ENCODE results near the gene TFEB. TPM values are rescaled to one million over a fixed set of nuclear protein-coding genes. Genes with fewer than 3 reads are reported as not detected.

The TFEB gene
- total and polyA plus RNA-seq, 2 donors (not counting 1 experiment from before 2014, with no cell fraction given), result 1.9 to 7.6 TPM

DNA sequence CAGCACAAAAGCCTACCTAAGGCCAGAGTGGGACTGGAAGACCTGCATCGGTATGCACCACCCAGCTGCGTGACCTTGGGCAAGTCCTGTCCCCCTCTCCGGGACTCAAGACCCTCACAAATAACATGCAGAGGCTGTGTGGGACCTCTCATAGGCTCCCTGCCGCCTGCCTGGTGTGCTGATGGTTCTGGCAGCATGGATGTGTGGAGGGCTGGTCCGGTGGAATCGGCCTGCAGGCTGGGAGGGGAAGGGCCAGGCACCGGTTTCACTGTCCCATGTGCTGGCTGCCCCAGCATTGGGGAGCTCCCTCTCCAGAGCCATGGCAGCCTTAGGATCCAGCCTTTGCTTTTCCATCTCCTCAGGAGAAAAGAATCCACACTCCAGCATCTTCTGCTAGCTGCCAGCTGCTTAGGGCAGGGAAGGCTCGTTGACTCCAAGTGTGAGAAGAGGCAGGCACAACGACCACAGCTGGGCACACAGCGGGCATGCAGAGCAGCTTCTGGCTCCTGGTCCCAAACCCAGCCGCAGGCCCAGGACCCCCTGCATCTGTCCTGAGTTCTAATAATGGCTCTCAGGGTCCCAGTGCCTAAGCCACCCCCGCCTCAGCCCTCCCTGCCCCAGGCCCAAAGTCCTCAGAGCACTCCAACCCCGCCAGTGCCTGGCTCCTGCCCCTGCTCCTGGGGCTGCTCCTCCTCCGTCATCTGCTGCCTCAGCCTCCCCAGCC, 32.5 kb downstream of the TFEB start:
- Histone ChIP-seq H3K4me1 (ENCODE audit: control insufficient read depth, extremely low read depth, insufficient read depth, low read length) (peaks cover 12% of the 10 kb centered on the region), H3K27ac (ENCODE audit: insufficient read depth, low read length) (no peak overlapping the region), H3K36me3 (ENCODE audit: control insufficient read depth, insufficient read depth, low read length) (no peaks in the 10 kb centered on the region), H3K4me2 (ENCODE audit: extremely low read depth, insufficient read depth, low read length) (no peak overlapping the region), H4K20me1 (ENCODE audit: control insufficient read depth, extremely low read depth, insufficient read depth, low read length) (no peaks in the 10 kb centered on the region), H3K79me2 (ENCODE audit: control insufficient read depth, insufficient read depth, low read length) (no peaks in the 10 kb centered on the region), H3K4me3 (replicated peaks in 1 of 4; ENCODE audit: control extremely low read depth in 1 of 4, insufficient read depth in 1 of 4, low read depth in 3 of 4, low read length in 4 of 4) (no peak overlapping the region), H3K9ac (ENCODE audit: insufficient read depth, low read length) (no peak overlapping the region), H3K27me3 (ENCODE audit: control insufficient read depth, insufficient read depth, low read length) (peaks cover 2% of the 10 kb centered on the region), H3K9me3 (ENCODE audit: control insufficient read depth, insufficient read depth, low read depth, low read length) (no peaks in the 10 kb centered on the region), H2AFZ (ENCODE audit: low read length) (no peak overlapping the region)
- DNase-seq (ENCODE audit: low read depth in 2 of 2), result no peak
- TF ChIP-seq EZH2 (IDR thresholded peaks at IDR 0.05; ENCODE audit: low read length, missing control alignments), result no peak
- TF ChIP-seq, protein P1, sequence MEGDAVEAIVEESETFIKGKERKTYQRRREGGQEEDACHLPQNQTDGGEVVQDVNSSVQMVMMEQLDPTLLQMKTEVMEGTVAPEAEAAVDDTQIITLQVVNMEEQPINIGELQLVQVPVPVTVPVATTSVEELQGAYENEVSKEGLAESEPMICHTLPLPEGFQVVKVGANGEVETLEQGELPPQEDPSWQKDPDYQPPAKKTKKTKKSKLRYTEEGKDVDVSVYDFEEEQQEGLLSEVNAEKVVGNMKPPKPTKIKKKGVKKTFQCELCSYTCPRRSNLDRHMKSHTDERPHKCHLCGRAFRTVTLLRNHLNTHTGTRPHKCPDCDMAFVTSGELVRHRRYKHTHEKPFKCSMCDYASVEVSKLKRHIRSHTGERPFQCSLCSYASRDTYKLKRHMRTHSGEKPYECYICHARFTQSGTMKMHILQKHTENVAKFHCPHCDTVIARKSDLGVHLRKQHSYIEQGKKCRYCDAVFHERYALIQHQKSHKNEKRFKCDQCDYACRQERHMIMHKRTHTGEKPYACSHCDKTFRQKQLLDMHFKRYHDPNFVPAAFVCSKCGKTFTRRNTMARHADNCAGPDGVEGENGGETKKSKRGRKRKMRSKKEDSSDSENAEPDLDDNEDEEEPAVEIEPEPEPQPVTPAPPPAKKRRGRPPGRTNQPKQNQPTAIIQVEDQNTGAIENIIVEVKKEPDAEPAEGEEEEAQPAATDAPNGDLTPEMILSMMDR (conservative IDR thresholded peaks at IDR 0.05 in 1 of 2, IDR thresholded peaks at IDR 0.05 in 1 of 2; ENCODE audit: low read depth in 1 of 2, low read length in 2 of 2), result no peak

DNA sequence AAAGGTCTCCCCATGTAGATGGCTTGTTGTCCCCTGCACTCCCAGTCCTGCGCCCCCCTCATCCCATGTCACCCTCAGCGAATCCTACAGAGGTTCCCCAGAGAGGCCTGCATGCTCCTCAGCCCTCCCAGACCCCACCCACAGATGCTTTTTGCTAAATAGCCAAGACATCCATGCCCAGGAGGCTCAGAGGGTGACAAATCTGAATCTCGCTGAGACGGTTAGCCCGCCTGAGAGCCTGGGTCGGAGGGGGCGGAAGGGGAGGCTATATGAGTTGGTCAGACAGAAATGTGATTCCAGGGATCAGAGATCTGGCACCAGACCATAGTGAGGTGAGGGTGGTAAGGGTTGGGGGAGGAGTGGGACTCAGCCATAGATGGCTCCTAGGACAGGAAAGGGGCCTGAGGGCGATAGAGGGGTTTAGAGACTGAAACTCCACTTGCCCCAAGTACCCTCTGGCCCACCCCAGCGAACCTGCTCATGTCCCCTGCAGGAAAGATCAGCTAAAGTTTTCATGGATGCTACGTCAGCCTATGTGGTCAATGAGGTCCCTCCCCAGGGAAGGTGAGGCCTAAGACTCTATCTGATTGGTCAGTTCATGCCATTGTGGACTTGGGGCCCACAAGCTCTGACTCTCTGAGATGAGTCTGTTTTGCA, 33.2 kb downstream of the TFEB start:
- H3K4me3 ChIP-seq (replicated peaks in 1 of 4; ENCODE audit: control extremely low read depth in 1 of 4, insufficient read depth in 1 of 4, low read depth in 3 of 4, low read length in 4 of 4), result no peak overlapping the region
- no peak overlapping the region for H3K9ac ChIP-seq (ENCODE audit: insufficient read depth, low read length)
- H3K4me1 ChIP-seq (ENCODE audit: control insufficient read depth, extremely low read depth, insufficient read depth, low read length), result peaks cover 12% of the 10 kb centered on the region
- H4K20me1 ChIP-seq (ENCODE audit: control insufficient read depth, extremely low read depth, insufficient read depth, low read length), result no peaks in the 10 kb centered on the region
- TF ChIP-seq, protein P1 (conservative IDR thresholded peaks at IDR 0.05 in 1 of 2, IDR thresholded peaks at IDR 0.05 in 1 of 2; ENCODE audit: low read depth in 1 of 2, low read length in 2 of 2), result no peak
- TF ChIP-seq EZH2 (IDR thresholded peaks at IDR 0.05; ENCODE audit: low read length, missing control alignments), result no peak
- H3K79me2 ChIP-seq (ENCODE audit: control insufficient read depth, insufficient read depth, low read length), result no peaks in the 10 kb centered on the region
- no peak overlapping the region for H2AFZ ChIP-seq (ENCODE audit: low read length)
- DNase-seq (ENCODE audit: low read depth in 2 of 2), result no peak
- no peaks in the 10 kb centered on the region for H3K27me3 ChIP-seq (ENCODE audit: control insufficient read depth, insufficient read depth, low read length)
- no peak overlapping the region for H3K4me2 ChIP-seq (ENCODE audit: extremely low read depth, insufficient read depth, low read length)
- no peaks in the 10 kb centered on the region for H3K36me3 ChIP-seq (ENCODE audit: control insufficient read depth, insufficient read depth, low read length)
- no peak overlapping the region for H3K27ac ChIP-seq (ENCODE audit: insufficient read depth, low read length)
- H3K9me3 ChIP-seq (ENCODE audit: control insufficient read depth, insufficient read depth, low read depth, low read length), result no peaks in the 10 kb centered on the region

DNA sequence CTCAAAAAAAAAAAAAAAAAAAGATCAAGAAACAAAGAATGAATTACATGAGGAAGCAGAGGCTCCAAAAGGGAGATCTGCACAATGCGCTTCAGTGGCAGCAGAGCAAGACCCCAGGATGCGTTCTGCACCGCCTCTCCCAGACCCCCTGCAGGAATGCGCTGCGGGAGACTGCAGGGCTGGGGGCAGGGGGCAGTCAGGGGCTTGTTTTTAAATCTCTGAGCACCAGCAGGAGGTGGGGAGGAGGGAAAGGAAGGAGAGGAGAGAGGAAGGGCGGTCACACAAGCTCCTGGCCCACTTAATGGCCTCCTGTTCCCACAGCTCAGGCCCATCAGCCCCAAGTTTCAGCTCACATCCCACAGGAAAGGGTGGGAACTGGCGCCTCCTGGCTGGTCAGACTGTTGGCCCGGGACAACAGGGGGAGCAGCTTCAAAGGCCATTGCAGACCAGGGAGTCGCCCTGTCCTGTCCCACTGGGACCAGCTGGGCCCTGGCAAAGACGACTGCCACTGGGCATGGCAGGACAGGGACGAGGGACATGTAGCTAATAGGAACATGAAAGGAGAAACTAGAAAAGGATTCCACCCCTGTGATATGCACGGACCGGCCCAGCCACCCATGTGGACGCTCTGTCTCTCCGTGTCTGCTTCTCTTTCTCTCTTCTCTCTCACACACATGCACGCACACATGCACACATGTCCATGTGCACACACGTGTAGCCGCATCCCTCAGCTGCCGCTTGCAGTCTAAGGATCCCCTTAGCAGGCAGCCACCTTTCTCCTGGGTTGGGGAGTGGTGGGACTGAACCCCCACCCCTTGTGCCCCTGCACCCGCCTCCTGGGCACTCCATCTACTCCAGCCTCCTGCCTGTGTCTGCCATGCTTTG, 34.7 kb downstream of the TFEB start:
- no peak overlapping the region for H2AFZ ChIP-seq (ENCODE audit: low read length)
- no peak overlapping the region for H3K4me2 ChIP-seq (ENCODE audit: extremely low read depth, insufficient read depth, low read length)
- DNase-seq (ENCODE audit: low read depth in 2 of 2), result no peak
- no peak overlapping the region for H3K4me3 ChIP-seq (replicated peaks in 1 of 4; ENCODE audit: control extremely low read depth in 1 of 4, insufficient read depth in 1 of 4, low read depth in 3 of 4, low read length in 4 of 4)
- no peaks in the 10 kb centered on the region for H3K36me3 ChIP-seq (ENCODE audit: control insufficient read depth, insufficient read depth, low read length)
- TF ChIP-seq, protein P1 (conservative IDR thresholded peaks at IDR 0.05 in 1 of 2, IDR thresholded peaks at IDR 0.05 in 1 of 2; ENCODE audit: low read depth in 1 of 2, low read length in 2 of 2), result no peak
- no peak for TF ChIP-seq EZH2 (IDR thresholded peaks at IDR 0.05; ENCODE audit: low read length, missing control alignments)
- no peaks in the 10 kb centered on the region for H3K79me2 ChIP-seq (ENCODE audit: control insufficient read depth, insufficient read depth, low read length)
- H3K4me1 ChIP-seq (ENCODE audit: control insufficient read depth, extremely low read depth, insufficient read depth, low read length), result peaks cover 4% of the 10 kb centered on the region
- no peaks in the 10 kb centered on the region for H4K20me1 ChIP-seq (ENCODE audit: control insufficient read depth, extremely low read depth, insufficient read depth, low read length)
- no peaks in the 10 kb centered on the region for H3K9me3 ChIP-seq (ENCODE audit: control insufficient read depth, insufficient read depth, low read depth, low read length)
- H3K9ac ChIP-seq (ENCODE audit: insufficient read depth, low read length), result no peak overlapping the region
- H3K27me3 ChIP-seq (ENCODE audit: control insufficient read depth, insufficient read depth, low read length), result no peaks in the 10 kb centered on the region
- H3K27ac ChIP-seq (ENCODE audit: insufficient read depth, low read length), result no peak overlapping the region
